Cortex of kidney (tissue), 1 donor: ENCODE measurements around the gene FAM32A.
"Not testable (repeated sequence)": the region's sequence is repeated elsewhere in the genome, so short reads cannot be mapped to it uniquely, and the experiment has no call there.

Source experiments
- DNase-seq: peaks from one replicate; lab custom pipeline; 2025; lab: John Stamatoyannopoulos, UW

The FAM32A gene

DNA sequence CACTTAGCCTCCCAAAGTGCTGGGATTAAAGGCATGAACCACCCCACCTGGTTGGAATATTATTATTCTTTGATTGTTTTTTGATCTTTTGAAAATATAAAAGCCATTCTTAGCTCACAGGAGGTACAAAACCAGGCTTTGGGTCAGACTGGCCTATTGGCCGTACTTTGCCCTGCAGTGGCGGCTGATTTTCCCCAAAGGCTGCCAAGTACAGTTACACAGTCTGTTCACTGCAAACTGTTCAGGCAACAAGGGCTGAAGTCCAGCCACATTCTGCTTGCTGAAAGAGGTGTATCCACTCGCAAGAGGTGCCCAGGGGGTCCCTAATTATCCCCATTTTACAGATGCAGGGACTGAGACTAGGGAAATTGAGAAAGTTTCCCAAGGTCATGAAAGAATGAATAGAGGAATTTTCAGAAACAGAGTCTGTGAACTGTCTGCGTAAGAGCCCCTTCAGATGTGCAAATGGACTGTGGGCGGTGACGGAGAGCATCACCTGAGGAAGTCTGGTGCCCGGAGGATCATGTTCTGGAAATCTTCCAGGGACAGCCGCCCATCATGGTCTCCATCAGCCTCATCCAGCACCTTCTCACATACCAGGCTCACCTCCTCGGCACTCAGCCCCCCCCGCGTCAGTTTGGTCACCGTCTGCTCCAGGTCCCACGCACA, 20.9 kb upstream of the FAM32A start:
- DNase-seq, result no peak

DNA sequence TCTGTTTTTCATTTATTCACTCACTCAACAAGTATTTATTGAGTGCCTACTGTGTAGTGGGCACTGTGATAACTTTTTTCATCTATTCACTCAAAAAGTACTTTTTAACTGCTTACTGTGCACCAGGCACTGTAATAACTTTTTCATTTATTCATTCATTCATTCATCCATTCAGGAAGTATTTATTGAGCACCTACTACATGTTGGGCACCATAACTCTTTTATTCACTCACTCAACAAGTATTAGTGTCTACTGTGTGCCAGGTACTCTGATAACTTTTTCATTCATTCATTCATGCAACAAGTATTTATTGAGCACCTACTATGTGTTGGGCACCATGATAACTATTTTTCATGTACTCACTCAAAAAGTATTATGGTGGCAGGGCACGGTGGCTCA, 18.8 kb upstream of the FAM32A start:
- no peak for DNase-seq

DNA sequence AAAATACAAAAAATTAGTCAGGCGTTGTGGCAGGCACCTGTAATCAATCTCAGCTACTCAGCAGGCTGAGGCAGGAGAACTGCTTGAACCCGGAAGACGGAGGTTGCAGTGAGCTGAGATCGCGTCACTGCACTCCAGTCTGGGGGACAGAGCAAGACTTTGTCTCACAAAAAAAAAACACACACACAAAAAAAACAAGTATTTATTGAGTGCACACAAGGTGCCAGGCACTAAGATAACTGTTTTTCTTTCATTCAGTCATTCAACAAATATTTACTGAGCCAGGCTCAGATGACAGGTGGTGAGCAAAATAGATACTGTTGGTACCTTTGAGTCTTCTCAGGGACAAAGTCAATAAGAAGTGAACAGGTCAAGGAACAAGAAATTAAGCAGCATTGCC, 18.2 kb upstream of the FAM32A start:
- no peak for DNase-seq

DNA sequence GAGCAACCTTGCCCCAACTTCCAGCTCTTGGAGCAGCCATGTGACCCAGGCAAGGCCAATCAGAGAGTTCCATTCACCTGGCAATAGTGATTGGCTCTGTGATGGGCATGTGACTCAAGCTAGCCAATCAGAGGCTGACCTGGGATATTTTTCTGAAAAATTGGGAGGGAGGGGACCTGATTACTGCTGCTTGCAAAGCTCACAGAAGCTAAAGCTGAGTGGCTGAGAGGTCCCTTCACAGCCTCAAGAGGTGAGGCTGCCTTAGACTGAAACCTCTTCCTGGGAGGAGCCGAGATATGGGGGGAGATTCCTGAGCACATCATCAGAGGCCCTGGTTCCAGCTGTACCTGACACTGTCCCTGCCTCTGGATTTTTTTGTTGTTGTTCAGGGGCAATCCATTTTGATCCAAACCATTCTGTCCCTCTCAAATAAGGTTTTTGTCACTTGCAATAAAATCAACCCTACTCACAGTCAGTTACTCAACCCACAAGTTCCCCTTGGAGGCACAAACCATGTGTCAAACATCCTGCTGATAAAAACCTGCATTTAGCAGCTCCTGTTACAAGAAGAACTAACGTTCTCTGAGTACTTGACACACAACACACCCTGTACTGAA, 16.6 kb upstream of the FAM32A start:
- no peak for DNase-seq

DNA sequence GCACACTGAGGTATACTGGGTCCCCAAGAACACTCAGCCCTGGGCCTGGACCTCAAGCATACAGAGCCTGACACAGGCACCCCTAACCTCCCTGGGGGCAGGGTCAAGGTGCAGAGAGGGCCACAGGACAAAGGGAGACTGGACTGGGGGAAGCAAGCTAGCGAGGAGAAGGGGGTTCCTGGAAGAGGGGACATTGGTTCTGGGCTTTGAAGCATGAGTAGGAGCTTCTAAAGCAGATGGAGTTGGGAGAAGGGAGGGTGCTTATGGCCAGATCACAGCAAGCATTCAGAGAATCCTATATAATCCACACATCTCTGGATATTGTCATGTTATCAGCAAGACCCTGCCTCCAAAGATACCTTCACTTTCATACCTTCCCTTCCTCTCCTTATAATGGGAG, 15.1 kb upstream of the FAM32A start:
- DNase-seq, result no peak

DNA sequence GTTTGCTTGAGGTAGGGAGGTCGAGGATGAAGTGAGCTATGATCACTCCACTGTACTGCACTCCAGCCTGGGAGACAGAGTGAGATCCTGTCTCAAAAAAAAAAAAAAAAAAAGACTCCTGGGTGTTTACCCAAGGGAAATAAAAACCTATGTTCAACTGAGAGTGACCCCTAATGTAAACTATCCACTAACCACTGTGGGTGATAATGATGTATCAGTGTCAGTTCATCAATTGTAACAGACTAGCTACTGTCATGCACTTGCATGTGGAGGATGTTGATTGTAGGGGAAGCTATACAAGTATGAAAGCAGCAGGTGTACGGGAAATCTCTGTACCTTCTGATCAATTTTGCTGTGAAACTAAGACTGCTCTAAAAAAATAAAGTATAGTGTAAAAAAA, 9.3 kb upstream of the FAM32A start:
- DNase-seq, result no peak

DNA sequence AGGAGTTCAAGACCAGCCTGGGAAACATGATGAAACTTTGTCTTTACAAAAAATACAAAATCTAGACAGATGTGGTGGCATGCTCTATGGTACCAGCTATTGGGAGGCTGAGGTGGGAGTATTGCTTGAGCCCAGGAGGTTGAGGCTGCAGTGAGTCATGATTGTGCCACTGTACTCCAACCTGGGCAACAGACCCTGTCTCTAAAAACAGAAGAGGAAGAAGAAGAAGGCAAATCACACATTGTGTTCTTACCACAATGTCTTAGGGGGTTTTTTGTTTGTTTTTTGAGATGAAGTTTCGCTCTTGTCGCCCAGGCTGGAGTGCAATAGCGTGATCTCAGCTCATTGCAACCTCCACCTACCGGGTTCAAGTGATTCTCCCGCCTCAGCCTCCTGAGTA, 6.3 kb upstream of the FAM32A start:
- not testable (repeated sequence) for DNase-seq

DNA sequence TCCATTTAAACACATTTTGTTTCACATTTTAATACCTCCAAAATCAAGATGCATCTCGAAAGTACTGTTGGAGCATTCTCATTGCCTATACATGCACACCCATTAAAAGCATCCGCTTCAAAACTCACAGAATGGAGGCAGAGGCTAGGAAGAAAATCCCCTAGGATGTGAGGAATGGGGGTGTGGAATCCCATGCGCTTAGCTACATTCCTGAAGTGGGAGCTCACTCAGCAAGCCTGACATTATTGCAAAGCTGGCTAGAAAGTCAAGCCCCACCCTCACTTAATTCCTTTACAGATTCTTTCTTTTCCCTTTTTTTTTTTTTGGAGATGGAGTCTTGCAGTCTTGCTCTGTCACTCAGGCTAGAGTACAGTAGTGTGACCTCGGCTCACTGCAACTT, 4.6 kb upstream of the FAM32A start:
- DNase-seq, result no peak

DNA sequence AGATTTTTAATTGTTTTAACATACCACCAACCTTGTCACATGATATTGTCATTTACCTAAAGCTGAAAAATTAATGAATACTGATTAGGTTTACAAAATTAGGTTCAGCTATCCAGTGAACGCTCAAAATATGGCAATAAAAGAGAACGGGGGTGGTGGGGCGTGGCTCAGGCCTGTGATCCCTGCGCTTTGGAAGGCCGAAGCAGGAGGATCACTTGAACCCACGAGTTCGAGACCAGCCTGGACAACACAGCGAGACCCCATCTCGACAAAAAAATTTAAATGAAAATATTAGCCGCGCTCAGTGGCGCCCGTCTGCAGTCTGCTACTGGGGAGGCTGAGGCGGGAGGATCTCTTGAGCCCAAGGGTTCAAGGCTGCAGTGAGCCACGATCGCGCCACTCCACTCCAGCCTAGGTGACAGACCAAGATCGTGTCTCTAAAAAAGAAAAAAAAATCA, 516 bp upstream of the FAM32A start:
- DNase-seq, result no peak

DNA sequence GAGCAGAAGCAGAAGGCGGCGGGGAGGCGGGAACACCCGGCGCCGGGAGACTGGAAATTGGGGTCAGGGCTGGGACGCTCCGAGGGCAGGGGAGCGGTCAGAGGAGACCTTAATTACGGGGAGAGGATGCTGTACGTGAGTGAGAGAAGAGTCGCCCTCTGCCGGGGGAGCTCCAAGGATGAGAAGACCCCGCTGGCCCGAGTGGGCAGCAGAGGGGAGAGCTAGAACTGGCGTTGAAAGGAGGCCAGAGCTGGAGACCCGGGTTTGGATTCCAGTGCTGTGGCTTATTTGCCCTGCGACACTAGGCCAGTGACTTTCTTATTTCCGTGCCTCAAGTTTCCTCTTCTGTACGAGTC, 536 bp downstream of the FAM32A start:
- no peak for DNase-seq

DNA sequence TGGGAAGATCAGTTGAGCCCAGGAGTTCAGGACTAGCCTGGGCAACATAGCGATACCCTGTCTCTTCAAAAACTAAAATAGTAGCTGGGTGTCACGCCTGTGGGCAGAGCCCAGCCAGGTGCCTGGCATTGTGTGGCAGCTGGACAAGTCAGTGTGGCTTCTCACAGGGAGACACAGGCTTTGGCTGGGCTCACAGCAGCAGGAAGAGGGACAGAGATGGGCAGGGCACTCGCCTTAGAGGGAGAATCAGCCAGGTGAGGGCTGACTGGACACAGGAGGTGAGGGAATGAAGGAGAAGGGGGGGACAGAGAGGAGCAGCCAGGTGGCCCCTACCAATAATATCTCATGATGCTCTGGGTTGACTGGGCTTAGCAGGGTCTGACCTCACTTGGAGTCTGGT, 3.3 kb downstream of the FAM32A start:
- no peak for DNase-seq

DNA sequence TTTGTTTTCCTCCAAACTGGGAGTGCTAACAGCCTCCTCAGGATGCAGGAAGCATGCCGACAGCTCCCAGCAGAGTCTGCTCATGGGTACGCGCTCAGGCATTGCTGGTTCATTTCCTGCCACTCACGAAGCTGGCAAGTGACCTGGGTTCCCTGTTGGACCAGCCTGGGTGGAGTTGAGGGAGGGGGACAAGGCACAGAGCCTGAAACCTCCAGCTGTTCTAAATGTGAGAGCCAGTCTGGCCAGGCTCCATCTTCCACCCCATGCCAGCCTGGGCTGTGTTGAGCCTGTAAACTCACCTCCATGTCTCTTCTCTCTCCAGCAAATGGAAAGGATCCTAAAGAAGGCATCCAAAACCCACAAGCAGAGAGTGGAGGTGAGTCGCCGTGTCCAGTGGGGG, 5.0 kb downstream of the FAM32A start:
- no peak for DNase-seq

DNA sequence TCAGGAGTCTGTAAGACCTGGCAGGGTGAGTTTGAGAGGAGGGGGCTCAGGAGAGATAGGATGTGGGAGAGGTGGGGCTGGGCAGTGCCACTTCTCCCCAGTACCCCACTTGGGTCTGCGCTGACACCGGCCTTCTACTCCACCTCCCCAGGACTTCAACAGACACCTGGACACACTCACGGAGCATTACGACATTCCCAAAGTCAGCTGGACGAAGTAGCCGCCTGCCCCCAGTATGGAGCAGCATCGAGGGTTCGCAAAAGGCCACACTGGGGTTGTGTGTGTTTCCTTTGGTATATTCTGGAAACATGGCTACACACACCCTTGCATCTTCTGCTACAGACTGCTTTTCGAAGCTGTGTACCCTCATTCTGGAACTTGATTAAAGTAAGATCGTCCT, 5.5 kb downstream of the FAM32A start:
- DNase-seq, result no peak

DNA sequence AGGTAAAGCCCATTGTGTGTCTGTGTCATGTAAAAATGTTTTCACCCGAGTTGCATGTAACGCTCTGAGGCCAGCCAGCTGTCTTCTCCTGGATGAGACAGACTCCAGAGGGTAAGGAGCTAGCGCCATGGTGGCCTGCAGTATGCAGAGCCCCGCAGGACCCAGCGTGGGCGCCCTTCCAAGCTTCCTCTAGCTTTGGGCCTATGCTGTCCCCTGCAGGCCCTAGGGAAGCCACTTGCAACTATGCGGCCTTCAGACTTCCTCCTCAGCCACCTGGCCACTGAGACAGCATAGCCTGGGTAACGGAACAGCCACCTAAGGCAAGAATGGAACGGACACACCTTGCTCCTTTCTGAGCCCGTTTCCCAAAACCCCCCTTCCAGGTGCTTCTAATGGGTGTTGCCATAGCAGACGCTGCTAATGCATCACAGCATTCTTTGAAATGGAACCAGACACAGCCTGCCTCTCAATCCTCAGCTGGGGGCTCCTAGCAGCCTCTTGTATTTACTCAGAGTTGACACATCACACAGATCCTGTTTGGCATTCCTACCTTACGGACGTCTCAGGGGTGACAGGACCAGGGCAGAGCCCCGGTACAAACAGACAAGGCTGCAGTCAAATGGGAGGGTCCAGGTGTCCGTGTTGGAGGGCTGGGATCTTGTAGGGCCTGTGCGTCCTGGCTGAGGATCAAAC, 6.2 kb downstream of the FAM32A start:
- no peak for DNase-seq

DNA sequence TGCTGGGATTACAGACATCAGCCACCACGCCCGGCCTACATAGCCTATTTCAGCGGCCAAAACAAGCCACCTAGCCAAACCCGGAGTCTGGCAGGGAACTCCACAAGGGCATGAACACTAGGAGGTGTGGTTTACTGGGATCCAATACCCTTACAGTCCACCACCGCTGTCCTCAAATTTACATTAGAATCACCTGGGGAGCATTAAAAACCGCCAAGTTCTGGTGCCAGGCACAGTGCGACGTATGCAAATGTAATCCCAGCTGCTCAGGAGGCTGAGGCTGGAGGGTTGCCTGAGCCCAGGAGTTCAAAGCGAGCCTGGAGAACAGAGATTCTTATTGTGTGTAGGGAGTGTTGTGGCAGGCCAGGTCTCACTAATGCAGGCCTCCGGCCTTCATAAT, 8.3 kb downstream of the FAM32A start:
- DNase-seq, result no peak

DNA sequence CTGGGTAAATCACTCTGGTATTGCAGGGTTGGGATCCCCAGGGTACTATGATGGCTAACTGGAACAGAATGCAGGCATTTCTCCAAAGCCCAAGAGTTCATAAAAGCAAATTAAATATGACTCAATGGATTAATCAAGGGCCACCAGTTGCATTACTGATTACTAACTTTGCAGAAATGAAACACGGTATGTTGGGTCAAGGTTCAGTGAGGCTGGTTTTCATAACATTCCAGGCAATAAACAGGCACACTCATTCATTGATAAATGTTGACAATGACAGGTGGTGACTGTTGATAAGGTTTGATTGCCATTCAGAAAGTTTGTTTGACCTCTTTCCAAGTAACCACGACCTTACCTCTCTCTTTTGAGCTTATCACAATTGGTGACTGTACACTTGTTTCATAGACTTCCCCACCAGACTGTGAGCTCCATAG, 12.0 kb downstream of the FAM32A start:
- no peak for DNase-seq

DNA sequence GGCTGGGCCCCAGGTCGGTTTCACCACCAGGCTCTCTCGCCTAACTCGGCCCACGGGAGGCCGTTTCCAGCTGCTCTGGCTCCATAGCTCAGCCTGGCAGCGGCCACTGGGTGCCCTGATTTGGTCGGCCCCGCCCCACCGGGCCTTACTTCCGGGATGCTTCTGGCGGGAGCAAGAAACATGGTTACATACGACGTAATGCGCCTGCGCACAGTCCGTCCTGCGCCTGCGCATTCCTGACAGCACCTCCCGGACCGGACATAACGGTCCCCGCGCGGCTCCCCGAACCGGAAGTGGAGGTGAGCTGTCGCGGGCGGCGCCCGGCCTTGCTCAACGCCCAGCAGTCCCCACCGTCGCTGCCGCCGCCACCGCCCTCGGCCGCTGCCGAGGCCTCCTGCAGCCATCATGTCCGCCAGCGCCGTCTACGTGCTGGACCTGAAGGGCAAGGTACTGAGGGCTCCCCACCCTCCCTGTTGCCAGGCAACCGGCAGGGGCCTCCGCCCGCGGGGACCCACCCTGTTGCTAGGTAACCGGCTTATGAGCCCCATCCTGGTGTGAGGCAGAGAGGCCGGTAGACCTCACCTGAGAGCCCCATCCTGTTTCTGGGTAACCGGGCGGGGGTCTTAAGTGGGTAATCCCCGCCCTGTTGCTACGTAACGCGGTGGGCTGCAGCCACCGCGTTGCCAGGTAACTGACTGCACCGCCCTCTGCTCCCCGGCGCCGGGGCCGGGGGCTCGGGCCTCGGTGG, 12.6 kb downstream of the FAM32A start, which contains the start of gene AP1M1:
Gene AP1M1, plus strand, starts transcription at position 290 of the 748 bp plus-strand sequence. Its CDS starts 116 bp downstream, at position 406.
- DNase-seq, result peak; percentile 64

DNA sequence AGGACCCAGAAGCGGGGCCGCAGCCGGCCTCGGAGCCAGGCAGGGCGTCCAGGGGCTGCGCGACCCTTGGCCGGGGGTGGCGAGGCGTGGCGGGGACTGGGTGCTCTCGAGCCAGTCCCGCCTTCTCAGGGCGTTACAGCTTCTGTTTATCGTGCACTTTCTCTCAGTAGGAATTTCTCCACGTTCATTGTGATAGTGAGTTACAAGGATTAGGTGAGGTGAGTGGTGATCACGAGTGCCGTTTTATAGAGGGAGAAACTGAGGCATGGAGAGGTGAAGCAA, 13.1 kb downstream of the FAM32A start:
- DNase-seq, result no peak

DNA sequence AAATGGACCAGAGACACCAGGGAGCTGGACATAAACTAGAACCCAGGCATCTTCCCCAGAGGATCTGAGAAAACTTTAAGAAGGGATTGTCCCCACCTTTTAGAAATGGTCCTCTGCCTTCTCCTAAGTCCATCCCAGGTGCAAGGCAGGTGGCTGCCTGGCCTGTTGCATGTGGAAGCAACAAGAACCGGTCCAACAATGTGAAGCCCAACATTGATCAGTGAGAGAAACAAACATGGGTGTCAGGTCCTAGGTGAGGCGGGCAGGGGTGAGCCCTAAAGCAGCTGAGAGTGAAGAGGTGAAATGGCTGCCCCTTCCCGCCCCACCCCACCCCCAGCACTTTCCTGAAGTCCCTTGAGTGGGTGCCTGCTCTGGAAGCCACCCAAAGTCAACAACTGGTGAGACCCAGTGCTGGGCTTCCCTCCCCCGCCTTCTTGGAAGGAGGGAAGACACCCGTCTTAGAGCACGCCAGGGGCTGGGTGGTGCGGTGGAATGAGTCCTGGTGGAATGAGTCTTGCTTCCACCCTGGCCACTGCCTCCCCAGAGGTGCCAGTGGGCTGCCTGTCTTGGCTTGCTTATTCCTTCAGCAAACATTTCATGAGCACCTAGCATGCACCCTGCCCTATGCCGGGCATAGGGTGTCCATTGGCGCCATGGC, 14.2 kb downstream of the FAM32A start:
- no peak for DNase-seq

DNA sequence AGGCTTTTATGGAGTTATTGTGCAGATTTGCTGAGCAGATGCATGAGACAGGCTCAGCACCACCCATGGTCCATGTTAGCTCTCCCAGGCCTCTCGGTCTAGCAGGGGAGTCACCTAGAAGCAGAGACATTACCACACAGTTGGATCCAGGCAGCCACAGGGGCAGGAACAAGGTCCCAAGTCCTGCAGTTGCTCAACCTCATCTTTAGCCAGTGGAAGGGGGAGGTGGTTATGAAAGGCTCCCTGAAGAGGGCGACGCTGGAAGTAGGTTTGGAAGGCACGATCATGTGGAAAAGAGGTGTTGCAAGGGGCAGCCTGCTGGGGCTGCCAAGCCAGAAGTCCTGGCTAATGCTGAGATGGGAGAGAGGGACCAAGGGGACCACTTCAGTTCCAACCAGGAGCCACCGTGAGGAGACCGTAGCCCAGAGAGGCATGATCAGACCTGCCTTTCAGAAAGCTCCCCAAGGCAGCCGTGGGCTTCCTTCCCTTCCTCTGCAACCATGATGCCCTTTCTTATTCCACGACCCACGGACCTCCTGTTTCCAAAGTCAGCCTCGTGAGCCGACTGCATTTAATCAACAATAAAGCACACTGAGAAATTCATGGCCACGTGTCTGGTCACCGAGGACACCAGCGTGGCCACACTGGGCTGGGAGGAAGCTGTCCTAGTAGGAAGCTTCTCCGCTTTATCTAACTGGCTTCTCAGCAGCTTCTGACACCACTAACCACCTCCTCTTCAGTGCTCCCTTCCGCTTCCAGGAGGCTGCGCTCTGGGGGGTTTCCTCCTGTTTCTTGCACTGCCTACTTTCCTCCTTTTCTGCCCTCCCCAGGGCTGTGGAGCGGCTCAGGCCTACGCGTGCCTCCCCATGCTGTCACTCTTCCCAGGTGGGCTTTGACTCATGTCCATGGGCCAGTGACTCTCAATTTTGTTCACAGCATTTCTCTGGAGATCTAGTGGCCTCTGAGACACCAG, 15.1 kb downstream of the FAM32A start:
- DNase-seq, result no peak

DNA sequence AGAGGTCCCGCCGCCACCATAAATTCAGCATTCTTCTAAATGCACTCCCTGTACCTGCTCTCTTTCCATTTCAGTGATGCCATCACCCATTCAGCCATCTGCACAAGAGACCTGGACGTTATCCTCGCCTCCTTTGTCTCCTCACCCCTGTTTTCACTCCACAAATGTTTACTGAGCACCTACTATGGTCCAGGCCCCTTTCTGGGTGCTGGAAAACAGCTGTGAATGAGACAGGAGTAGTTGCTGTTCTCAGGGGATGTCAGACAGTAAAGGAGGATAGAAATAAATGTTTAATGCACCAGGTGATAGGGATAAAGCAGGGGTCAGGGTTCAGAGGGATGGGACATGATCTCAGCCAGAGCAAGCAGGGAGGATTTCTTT, 15.8 kb downstream of the FAM32A start:
- DNase-seq, result no peak
